ENCODE data around the gene JAKMIP1. TPM values are rescaled to one million over a fixed set of nuclear protein-coding genes. Genes with fewer than 3 reads are reported as not detected.

Gene JAKMIP1
- total RNA-seq, 1 experiment from 2014 or later = not detected

- Histone ChIP-seq H3K36me3 (ENCODE audit: control insufficient read depth, insufficient read depth, low read length) (no peaks in the 10 kb centered on the region), H3K4me3 (ENCODE audit: low read depth in 2 of 2, low read length in 2 of 2) (no peak overlapping the region), H3K27me3 (ENCODE audit: control insufficient read depth, insufficient read depth, low read length) (no peaks in the 10 kb centered on the region), H3K4me1 (ENCODE audit: control insufficient read depth, insufficient read depth, low read length) (no peaks in the 10 kb centered on the region), H3K9me3 (ENCODE audit: control insufficient read depth, insufficient read depth, low read depth, low read length) (no peaks in the 10 kb centered on the region), H3K27ac (ENCODE audit: low read length) (no peak overlapping the region)
- POLR2A ChIA-PET = no interaction called here
- intact Hi-C loops (cut with micrococcal nuclease; ENCODE audit: unreplicated experiment) (no loop called here), in situ Hi-C loops (cut with HindIII; ENCODE audit: low pct_unique_long_range_greater_than_20kb, low sequenced_read_pairs) (no loop called here)
- BruUV-seq (replicated peaks) = no TSS peak
- no peak for TF ChIP-seq TCF7L2 (IDR thresholded peaks at IDR 0.05; ENCODE audit: low read depth, low read length)
- TF ChIP-seq SIN3A (IDR thresholded peaks at IDR 0.05; ENCODE audit: borderline replicate concordance, insufficient read depth, low read depth, low read length) = no peak
- TF ChIP-seq, protein P1, sequence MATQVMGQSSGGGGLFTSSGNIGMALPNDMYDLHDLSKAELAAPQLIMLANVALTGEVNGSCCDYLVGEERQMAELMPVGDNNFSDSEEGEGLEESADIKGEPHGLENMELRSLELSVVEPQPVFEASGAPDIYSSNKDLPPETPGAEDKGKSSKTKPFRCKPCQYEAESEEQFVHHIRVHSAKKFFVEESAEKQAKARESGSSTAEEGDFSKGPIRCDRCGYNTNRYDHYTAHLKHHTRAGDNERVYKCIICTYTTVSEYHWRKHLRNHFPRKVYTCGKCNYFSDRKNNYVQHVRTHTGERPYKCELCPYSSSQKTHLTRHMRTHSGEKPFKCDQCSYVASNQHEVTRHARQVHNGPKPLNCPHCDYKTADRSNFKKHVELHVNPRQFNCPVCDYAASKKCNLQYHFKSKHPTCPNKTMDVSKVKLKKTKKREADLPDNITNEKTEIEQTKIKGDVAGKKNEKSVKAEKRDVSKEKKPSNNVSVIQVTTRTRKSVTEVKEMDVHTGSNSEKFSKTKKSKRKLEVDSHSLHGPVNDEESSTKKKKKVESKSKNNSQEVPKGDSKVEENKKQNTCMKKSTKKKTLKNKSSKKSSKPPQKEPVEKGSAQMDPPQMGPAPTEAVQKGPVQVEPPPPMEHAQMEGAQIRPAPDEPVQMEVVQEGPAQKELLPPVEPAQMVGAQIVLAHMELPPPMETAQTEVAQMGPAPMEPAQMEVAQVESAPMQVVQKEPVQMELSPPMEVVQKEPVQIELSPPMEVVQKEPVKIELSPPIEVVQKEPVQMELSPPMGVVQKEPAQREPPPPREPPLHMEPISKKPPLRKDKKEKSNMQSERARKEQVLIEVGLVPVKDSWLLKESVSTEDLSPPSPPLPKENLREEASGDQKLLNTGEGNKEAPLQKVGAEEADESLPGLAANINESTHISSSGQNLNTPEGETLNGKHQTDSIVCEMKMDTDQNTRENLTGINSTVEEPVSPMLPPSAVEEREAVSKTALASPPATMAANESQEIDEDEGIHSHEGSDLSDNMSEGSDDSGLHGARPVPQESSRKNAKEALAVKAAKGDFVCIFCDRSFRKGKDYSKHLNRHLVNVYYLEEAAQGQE (IDR thresholded peaks at IDR 0.05; ENCODE audit: insufficient read depth in 1 of 2, low read depth in 2 of 2, low read length in 1 of 2) = no peak
- TF ChIP-seq POLR2AphosphoS5 (IDR thresholded peaks at IDR 0.05; ENCODE audit: low read depth, low read length) = no peak
- ATAC-seq (no peak), DNase-seq (ENCODE audit: low read depth, low spot score) (no peak)
- CTCF ChIA-PET = no interaction called here
These were observed 39.6 kb upstream of the JAKMIP1 start for GRCh38 chr4:6239968-6240367.

GRCh38 chr4:6239486-6239885, 39.1 kb upstream of the JAKMIP1 start:
- Histone ChIP-seq H3K4me3 (ENCODE audit: low read depth in 2 of 2, low read length in 2 of 2) (no peak overlapping the region), H3K9me3 (ENCODE audit: control insufficient read depth, insufficient read depth, low read depth, low read length) (no peaks in the 10 kb centered on the region), H3K36me3 (ENCODE audit: control insufficient read depth, insufficient read depth, low read length) (no peaks in the 10 kb centered on the region), H3K27ac (ENCODE audit: low read length) (no peak overlapping the region), H3K4me1 (ENCODE audit: control insufficient read depth, insufficient read depth, low read length) (no peaks in the 10 kb centered on the region), H3K27me3 (ENCODE audit: control insufficient read depth, insufficient read depth, low read length) (no peaks in the 10 kb centered on the region)
- DNase-seq (ENCODE audit: low read depth, low spot score) = no peak
- CTCF ChIA-PET = no interaction called here
- intact Hi-C loops (cut with micrococcal nuclease; ENCODE audit: unreplicated experiment) (no loop called here), in situ Hi-C loops (cut with HindIII; ENCODE audit: low pct_unique_long_range_greater_than_20kb, low sequenced_read_pairs) (no loop called here)
- BruUV-seq (replicated peaks) = no TSS peak
- ATAC-seq = no peak
- no peak for TF ChIP-seq CTCF (IDR thresholded peaks at IDR 0.05)
- TF ChIP-seq POLR2AphosphoS5 (IDR thresholded peaks at IDR 0.05; ENCODE audit: low read depth, low read length) = no peak
- TF ChIP-seq SIN3A (IDR thresholded peaks at IDR 0.05; ENCODE audit: borderline replicate concordance, insufficient read depth, low read depth, low read length) = no peak
- no peak for TF ChIP-seq TCF7L2 (IDR thresholded peaks at IDR 0.05; ENCODE audit: low read depth, low read length)
- TF ChIP-seq, protein P1 (IDR thresholded peaks at IDR 0.05; ENCODE audit: insufficient read depth in 1 of 2, low read depth in 2 of 2, low read length in 1 of 2) = no peak
- POLR2A ChIA-PET = no interaction called here
